Tibial nerve (tissue), 3 donors: Measurements from ENCODE around the gene SIMC1.

Experiments
- POLR2A ChIP-seq, 2 donors: fragments of 450-650 bp; IDR thresholded peaks; one replicate each; pipeline ENCODE4 v1.6.1; 2017; ENCODE audit warnings: antibody characterized with exemption in 2 of 2, mild to moderate bottlenecking in 2 of 2, moderate library complexity in 2 of 2
- TF ChIP-seq, protein P1 (sequence below), 5 experiments: fragments of 200-600 bp in 3 of 5; fragments of 450-650 bp in 2 of 5; sonication (generic) in 3 of 5; IDR thresholded peaks; one replicate each; pipeline ENCODE4 v1.5.1; 2016 to 2019; ENCODE audit warnings: antibody characterized with exemption in 5 of 5, mild to moderate bottlenecking in 3 of 5, moderate library complexity in 2 of 5

GRCh38 chr5:176188506-176189193 lies 49.6 kb upstream of the SIMC1 start:
- TF ChIP-seq, protein P1, sequence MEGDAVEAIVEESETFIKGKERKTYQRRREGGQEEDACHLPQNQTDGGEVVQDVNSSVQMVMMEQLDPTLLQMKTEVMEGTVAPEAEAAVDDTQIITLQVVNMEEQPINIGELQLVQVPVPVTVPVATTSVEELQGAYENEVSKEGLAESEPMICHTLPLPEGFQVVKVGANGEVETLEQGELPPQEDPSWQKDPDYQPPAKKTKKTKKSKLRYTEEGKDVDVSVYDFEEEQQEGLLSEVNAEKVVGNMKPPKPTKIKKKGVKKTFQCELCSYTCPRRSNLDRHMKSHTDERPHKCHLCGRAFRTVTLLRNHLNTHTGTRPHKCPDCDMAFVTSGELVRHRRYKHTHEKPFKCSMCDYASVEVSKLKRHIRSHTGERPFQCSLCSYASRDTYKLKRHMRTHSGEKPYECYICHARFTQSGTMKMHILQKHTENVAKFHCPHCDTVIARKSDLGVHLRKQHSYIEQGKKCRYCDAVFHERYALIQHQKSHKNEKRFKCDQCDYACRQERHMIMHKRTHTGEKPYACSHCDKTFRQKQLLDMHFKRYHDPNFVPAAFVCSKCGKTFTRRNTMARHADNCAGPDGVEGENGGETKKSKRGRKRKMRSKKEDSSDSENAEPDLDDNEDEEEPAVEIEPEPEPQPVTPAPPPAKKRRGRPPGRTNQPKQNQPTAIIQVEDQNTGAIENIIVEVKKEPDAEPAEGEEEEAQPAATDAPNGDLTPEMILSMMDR (IDR thresholded peaks at IDR 0.05), result no peak
- no peak for TF ChIP-seq POLR2A (IDR thresholded peaks at IDR 0.05)
